ENCODE results near the gene STUM.
A peak's percentile ranks its signal among the peaks of the same experiment; 100 is the strongest.
"Not testable (repeated sequence)": the region's sequence is repeated elsewhere in the genome, so short reads cannot be mapped to it uniquely, and the experiment has no call there.

Gene STUM

GRCh38 chr1:226632922-226633351, 84.4 kb downstream of the STUM start:
- TF ChIP-seq JUND (IDR thresholded peaks at IDR 0.05; ENCODE audit: low read depth): no peak
- in situ Hi-C loops (cut with HindIII; ENCODE audit: low pct_unique_long_range_greater_than_20kb, low sequenced_read_pairs): no loop called here
- no peak for DNase-seq (ENCODE audit: low read depth in 1 of 2, low spot score in 1 of 2)

DNA sequence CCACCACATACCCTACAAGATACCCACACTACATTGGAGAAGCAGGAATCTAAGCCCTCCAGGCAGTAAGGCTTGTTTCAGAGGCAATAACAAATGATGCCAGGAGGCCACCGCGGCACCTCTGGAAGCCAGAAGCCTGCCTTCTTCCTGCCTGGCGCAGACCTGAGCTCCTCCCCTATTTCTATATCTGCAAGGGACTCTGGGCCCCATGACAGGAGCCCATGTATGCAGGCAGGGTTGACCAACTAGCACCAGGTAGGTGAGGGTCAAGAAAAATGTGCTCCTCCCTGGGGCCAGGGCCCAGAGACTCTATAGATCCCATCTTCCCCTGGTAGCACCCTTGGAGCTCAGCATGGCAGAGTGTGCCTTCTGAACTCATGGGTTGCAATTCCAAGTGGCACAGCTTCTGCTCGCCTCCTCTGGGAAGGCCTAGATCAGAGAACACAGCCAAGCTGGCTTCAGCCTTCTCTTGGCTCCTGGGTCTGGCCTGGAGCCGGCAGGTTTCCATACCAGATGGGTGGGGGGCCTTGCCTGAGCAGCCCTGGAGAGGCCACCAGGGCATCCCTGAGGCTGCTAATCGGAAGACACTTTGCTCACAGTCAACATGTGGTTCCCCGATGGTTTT, 85.1 kb downstream of the STUM start:
- TF ChIP-seq JUND (IDR thresholded peaks at IDR 0.05; ENCODE audit: low read depth): no peak
- DNase-seq (ENCODE audit: low read depth in 1 of 2, low spot score in 1 of 2): no peak
- in situ Hi-C loops (cut with HindIII; ENCODE audit: low pct_unique_long_range_greater_than_20kb, low sequenced_read_pairs): no loop called here

DNA sequence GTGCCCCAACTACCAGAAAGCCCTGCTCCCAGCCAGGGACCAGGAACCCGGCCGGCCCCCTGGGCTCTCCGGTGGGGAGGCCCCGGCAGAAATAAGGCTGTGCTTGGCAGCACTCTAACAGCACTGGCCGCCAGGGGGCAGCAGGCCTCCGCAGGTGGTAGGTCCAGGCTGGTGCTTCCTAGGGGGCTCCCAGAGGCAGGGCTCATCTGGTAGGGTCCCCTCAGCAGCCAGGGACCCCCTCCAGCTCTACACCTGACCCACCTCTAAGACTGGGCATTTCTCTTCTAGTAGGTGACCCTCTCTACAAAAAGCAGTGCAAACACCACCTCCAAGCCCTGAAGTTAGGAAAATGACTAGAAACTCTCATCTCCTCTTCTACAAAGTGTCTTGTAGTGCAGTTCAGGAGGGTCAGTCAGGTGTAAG, 85.6 kb downstream of the STUM start:
- in situ Hi-C loops (cut with HindIII; ENCODE audit: low pct_unique_long_range_greater_than_20kb, low sequenced_read_pairs): no loop called here

DNA sequence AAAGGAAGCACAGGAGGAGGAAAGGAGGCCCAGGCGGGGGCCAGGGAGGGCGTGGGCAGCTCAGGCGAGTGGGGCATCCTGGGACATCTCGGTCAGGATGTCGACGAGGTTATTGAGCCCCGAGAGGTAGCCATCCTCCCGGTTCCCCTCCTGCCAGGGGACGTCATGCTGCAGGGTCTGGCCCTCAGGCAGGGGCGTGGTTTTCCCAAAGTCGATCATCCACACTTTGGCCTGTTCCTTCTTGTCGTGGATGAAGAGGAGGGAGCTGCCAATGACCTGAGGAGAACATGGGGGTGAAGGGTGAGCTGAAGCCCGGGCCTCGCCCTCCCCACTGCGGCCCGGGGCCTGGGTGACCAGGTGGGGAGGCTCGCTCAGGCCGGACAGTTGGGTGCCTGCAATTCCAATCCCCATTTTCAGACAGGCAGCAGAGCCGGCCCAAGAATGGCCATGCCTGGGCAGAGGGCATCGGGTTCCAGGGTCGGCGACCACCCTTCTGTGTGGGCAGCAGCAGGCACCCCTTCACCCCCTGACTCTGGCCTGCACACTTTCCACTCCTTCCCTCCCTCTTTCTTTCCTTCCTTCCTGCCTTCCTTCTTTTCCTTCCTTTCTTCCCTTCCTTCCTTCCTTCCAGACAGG, 86.2 kb downstream of the STUM start:
- in situ Hi-C loops (cut with HindIII; ENCODE audit: low pct_unique_long_range_greater_than_20kb, low sequenced_read_pairs): no loop called here
- no peak for DNase-seq (ENCODE audit: low read depth in 1 of 2, low spot score in 1 of 2)
- TF ChIP-seq JUND (IDR thresholded peaks at IDR 0.05; ENCODE audit: low read depth): no peak

More for the DNA sequence above, 85.6 kb downstream of the STUM start:
- TF ChIP-seq JUND (IDR thresholded peaks at IDR 0.05; ENCODE audit: low read depth): no peak
- DNase-seq (ENCODE audit: low read depth in 1 of 2, low spot score in 1 of 2): peak; percentile 45 to 70

DNA sequence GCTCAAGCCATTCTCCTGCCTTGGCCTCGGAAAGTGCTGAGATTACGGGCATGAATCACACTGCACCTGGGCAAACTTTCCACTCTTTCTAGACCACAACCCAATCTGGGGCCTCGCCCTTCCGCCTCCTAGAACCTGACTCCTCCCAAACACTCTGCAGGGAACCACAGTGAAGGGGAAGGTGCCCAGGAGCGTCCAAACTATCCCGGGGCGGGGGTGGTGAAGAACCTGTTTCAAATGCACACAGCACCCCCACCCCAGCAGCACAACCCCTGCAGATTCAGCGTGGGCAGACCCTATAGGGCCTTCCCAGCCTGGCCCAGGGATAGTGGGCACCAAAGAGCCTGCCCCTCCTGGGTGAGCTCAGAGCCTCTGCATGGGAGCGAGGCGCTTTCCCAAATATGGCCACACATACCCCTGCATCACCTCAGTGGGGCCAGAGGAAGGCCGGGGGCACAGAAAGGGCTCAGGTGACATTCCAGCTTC, 86.9 kb downstream of the STUM start:
- in situ Hi-C loops (cut with HindIII; ENCODE audit: low pct_unique_long_range_greater_than_20kb, low sequenced_read_pairs): no loop called here
- no peak for TF ChIP-seq JUND (IDR thresholded peaks at IDR 0.05; ENCODE audit: low read depth)
- no peak for DNase-seq (ENCODE audit: low read depth in 1 of 2, low spot score in 1 of 2)

- in situ Hi-C loops (cut with HindIII; ENCODE audit: low pct_unique_long_range_greater_than_20kb, low sequenced_read_pairs): no loop called here
- no peak for TF ChIP-seq JUND (IDR thresholded peaks at IDR 0.05; ENCODE audit: low read depth)
These were observed 88.2 kb downstream of the STUM start for GRCh38 chr1:226636847-226637096.

DNA sequence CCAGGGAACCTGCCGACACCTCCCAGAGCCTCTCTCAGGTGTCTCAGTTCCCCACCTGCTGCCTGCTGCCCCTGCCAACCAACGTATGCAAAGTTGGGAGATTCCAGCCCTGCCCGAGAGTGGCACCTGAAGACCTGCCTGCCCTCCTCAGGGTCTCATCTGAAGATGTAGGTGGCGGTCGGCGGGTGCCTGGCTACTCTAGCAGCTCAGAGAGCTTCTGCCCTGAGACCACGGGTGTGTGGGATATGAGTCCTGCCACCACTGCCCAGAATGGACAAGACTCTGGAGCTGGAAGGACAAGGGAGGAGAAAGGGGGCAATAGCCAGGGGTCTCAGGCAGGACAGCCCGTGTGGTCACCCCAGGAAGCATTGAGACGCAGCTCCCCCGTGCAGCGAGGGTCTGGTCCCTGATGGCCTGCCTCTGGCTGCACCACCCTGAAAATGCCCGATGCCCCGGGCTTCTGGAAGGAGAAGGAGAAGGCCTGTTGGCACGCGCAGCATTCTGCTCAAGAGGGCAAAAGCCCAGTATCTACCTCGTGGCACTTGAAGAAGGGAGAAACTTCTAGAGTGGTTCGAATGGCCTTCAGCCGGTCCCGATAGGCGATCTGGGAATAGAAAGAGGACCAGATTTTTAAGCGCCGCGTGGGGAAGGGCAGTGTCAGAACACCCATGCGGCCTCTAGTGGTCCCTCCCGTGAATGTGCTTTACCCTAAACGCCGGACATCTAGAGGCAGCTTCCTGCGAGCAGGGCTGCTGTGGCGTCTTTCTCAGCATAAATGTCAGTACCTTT, 88.8 kb downstream of the STUM start:
- in situ Hi-C loops (cut with HindIII; ENCODE audit: low pct_unique_long_range_greater_than_20kb, low sequenced_read_pairs): no loop called here
- DNase-seq (ENCODE audit: low read depth in 1 of 2, low spot score in 1 of 2): no peak
- TF ChIP-seq JUND (IDR thresholded peaks at IDR 0.05; ENCODE audit: low read depth): no peak

More at GRCh38 chr1:226636847-226637096, 88.2 kb downstream of the STUM start:
- no peak for DNase-seq (ENCODE audit: low read depth in 1 of 2, low spot score in 1 of 2)

DNA sequence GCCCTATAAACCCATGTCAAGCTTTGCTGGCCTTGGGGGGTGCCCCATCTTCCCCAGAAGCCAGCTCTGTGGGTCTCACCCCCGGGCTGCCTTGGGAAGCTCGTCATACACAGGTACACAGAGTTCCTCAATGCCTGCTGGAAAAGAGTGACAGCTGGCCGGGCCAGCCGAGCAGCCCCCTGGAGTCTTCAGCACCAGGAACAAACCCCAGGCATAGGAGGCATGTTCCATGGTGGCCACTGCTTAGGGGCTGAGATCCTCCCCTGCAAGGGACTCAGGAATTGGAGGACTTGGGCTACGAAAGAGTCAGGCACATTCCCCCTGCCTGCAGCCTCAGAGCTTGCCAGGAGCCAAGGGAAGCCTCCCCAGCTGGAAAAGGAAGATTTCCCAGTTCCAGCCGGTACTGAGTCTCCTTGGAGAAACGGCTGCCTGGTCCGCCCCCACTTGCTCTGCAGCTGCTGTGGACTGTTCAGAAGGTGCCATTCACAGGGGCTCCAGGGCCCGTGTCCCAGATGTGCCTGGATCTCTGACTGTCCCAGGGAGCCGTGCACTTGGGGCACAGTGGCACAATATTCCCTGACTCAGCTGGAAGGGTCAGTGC, 89.5 kb downstream of the STUM start:
- in situ Hi-C loops (cut with HindIII; ENCODE audit: low pct_unique_long_range_greater_than_20kb, low sequenced_read_pairs): no loop called here
- no peak for TF ChIP-seq JUND (IDR thresholded peaks at IDR 0.05; ENCODE audit: low read depth)
- no peak for DNase-seq (ENCODE audit: low read depth in 1 of 2, low spot score in 1 of 2)

- TF ChIP-seq JUND (IDR thresholded peaks at IDR 0.05; ENCODE audit: low read depth): no peak
- in situ Hi-C loops (cut with HindIII; ENCODE audit: low pct_unique_long_range_greater_than_20kb, low sequenced_read_pairs): no loop called here
- DNase-seq (ENCODE audit: low read depth in 1 of 2, low spot score in 1 of 2): peak in 1 of 2 experiments; percentile 76
These were observed 90.0 kb downstream of the STUM start for GRCh38 chr1:226638608-226639007.

- in situ Hi-C loops (cut with HindIII; ENCODE audit: low pct_unique_long_range_greater_than_20kb, low sequenced_read_pairs); DNase-seq (ENCODE audit: low read depth in 1 of 2, low spot score in 1 of 2): not testable (repeated sequence)
These were observed 90.6 kb downstream of the STUM start for GRCh38 chr1:226639206-226639605.

DNA sequence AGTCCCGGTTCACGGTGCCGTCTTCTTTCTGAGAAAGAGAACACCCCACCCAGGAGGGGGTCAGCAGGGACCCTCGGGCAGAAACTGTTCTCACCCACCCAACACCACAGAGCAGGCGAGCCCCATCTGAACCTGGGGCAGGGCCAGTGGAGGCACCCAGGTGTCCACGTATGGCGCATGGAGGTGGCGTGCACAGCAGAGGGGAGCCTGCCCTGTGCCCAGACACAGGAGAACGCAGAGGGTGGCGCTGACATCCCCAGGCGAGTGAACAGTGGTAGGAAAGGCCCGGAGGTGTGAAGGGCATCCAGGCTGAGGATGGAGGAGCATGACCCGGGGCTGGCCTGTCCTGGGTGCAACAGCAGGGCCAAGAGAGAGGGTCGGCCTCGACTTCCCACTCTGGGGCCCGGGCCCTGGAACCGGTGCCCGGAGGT, 91.1 kb downstream of the STUM start:
- in situ Hi-C loops (cut with HindIII; ENCODE audit: low pct_unique_long_range_greater_than_20kb, low sequenced_read_pairs): no loop called here
- TF ChIP-seq JUND (IDR thresholded peaks at IDR 0.05; ENCODE audit: low read depth): no peak
- no peak for DNase-seq (ENCODE audit: low read depth in 1 of 2, low spot score in 1 of 2)

GRCh38 chr1:226640321-226641136, 92.0 kb downstream of the STUM start:
- in situ Hi-C loops (cut with HindIII; ENCODE audit: low pct_unique_long_range_greater_than_20kb, low sequenced_read_pairs): no loop called here
- TF ChIP-seq JUND (IDR thresholded peaks at IDR 0.05; ENCODE audit: low read depth): no peak
- DNase-seq (ENCODE audit: low read depth in 1 of 2, low spot score in 1 of 2): no peak

Measured in T47D (cell line).